ENCODE data around the gene GLUD2. TPM values are rescaled to one million over a fixed set of nuclear protein-coding genes. Genes with fewer than 3 reads are reported as not detected.
A peak's percentile ranks its signal among the peaks of the same experiment; 100 is the strongest.
"Not testable (repeated sequence)": the region's sequence is repeated elsewhere in the genome, so short reads cannot be mapped to it uniquely, and the experiment has no call there.

The GLUD2 gene
- total and polyA plus RNA-seq, 9 of the 15 experiments (the other 6 are each of a cell fraction or from before 2014, with no cell fraction given) = 1.5 to 9.6 (median 7.1) TPM

DNA sequence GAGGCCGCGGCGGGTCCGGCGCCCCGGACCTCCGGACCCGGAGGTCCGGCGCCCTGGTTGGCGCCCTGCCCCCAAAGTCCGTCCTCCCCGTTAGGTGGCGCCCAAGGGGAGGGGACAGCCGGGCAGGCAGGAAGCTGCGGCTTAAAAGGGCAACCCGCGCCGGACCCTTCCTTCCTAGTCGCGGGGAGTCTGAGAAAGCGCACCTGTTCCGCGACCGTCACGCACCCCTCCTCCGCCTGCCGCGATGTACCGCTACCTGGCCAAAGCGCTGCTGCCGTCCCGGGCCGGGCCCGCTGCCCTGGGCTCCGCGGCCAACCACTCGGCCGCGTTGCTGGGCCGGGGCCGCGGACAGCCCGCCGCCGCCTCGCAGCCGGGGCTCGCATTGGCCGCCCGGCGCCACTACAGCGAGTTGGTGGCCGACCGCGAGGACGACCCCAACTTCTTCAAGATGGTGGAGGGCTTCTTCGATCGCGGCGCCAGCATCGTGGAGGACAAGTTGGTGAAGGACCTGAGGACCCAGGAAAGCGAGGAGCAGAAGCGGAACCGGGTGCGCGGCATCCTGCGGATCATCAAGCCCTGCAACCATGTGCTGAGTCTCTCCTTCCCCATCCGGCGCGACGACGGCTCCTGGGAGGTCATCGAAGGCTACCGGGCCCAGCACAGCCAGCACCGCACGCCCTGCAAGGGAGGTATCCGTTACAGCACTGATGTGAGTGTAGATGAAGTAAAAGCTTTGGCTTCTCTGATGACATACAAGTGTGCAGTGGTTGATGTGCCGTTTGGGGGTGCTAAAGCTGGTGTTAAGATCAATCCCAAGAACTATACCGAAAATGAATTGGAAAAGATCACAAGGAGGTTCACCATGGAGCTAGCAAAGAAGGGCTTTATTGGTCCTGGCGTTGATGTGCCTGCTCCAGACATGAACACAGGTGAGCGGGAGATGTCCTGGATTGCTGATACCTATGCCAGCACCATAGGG is at the start of gene GLUD2 (continued):
- TF ChIP-seq CBX1 (IDR thresholded peaks at IDR 0.05; ENCODE audit: low read depth) (0 out of 2 replicates have a peak, but pooled peaks have one; percentile 46), CCNT2 (IDR thresholded peaks at IDR 0.05; ENCODE audit: borderline replicate concordance, extremely low read depth, insufficient read length, low read depth, low read length) (peak; percentile 25), L3MBTL2 (IDR thresholded peaks at IDR 0.05) (peak; percentile 96), YY1 (IDR thresholded peaks at IDR 0.05; ENCODE audit: borderline replicate concordance in 1 of 3, control insufficient read depth in 1 of 3, extremely low read depth in 1 of 3, insufficient read depth in 3 of 3, insufficient read length in 1 of 3, insufficient replicate concordance in 2 of 3, low read depth in 1 of 3, low read length in 2 of 3) (peak in 1 of 3 experiments; percentile 46), EP300 (IDR thresholded peaks at IDR 0.05; ENCODE audit: low read length) (0 out of 2 replicates have a peak, but pooled peaks have one; percentile 22), SMAD4 (CRISPR knock-in tag; conservative IDR thresholded peaks at IDR 0.05) (0 out of 2 replicates have a peak, but pooled peaks have one; percentile 15), ETV1 (tag; conservative IDR thresholded peaks at IDR 0.05; ENCODE audit: low read depth) (peak; percentile 64), ATF1 (tag; IDR thresholded peaks at IDR 0.05) (peak; percentile 22; the same call in 1 of the 2 replicates), PHF8 (IDR thresholded peaks at IDR 0.05; ENCODE audit: borderline replicate concordance, low read length) (peak; percentile 24; the same call in 1 of the 2 replicates), GATAD2B (IDR thresholded peaks at IDR 0.05; ENCODE audit: borderline replicate concordance) (peak; percentile 54; the same call in 1 of the 2 replicates)
- TF ChIP-seq, protein P1, sequence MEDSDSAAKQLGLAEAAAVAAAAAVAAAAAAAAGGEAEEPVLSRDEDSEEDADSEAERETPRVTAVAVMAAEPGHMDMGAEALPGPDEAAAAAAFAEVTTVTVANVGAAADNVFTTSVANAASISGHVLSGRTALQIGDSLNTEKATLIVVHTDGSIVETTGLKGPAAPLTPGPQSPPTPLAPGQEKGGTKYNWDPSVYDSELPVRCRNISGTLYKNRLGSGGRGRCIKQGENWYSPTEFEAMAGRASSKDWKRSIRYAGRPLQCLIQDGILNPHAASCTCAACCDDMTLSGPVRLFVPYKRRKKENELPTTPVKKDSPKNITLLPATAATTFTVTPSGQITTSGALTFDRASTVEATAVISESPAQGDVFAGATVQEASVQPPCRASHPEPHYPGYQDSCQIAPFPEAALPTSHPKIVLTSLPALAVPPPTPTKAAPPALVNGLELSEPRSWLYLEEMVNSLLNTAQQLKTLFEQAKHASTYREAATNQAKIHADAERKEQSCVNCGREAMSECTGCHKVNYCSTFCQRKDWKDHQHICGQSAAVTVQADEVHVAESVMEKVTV (CRISPR knock-in tag; IDR thresholded peaks at IDR 0.05) = 0 out of 2 replicates have a peak, but pooled peaks have one; percentile 15
- not testable (repeated sequence) for TF ChIP-seq ATF1 (CRISPR knock-in tag; IDR thresholded peaks at IDR 0.05)

Data from K562 (cell line).